Sigmoid colon (tissue), 7 donors: ENCODE data around the gene CRADD. TPM values are rescaled to one million over a fixed set of nuclear protein-coding genes. Genes with fewer than 3 reads are reported as not detected.
"Not testable (repeated sequence)": the region's sequence is repeated elsewhere in the genome, so short reads cannot be mapped to it uniquely, and the experiment has no call there.

Source experiments
- DNase-seq: peaks from one replicate; pipeline ENCODE4 v3.0.0-alpha.2; 2019
- H3K27ac ChIP-seq, 4 donors: fragments of 200-600 bp; sonication (generic); one replicate each; pipeline ENCODE4 v1.5.1; 2016 to 2019; ENCODE audit warnings: mild to moderate bottlenecking in 1 of 4
- H3K27me3 ChIP-seq, 3 donors: fragments of 200-600 bp; sonication (generic); one replicate each; pipeline ENCODE4 v1.5.1; 2019; ENCODE audit warnings: mild to moderate bottlenecking in 1 of 3
- H3K36me3 ChIP-seq, 4 donors: fragments of 200-600 bp; sonication (generic); one replicate each; pipeline ENCODE4 v1.5.1; 2016 to 2019
- H3K4me1 ChIP-seq, 4 donors: fragments of 200-600 bp; sonication (generic); one replicate each; pipeline ENCODE4 v1.5.1; 2017 to 2019
- H3K4me3 ChIP-seq, 4 donors: fragments of 200-600 bp; sonication (generic); one replicate each; pipeline ENCODE4 v1.5.1; 2017 to 2019; ENCODE audit warnings: mild to moderate bottlenecking in 2 of 4, moderate library complexity in 1 of 4
- H3K9me3 ChIP-seq, 4 donors: fragments of 200-600 bp in 3 of 4; sonication (generic) in 3 of 4; one replicate each; pipeline versions ENCODE4 v1.5.1 to v1.6.1; 2013 to 2019
- CTCF ChIP-seq, 4 experiments: fragments of 450-650 bp in 3 of 4; fragments of 200-600 bp in 1 of 4; IDR thresholded peaks; one replicate each; pipeline ENCODE4 v1.5.1; 2016 to 2019; ENCODE audit warnings: antibody characterized with exemption in 4 of 4, mild to moderate bottlenecking in 3 of 4, moderate library complexity in 2 of 4
- EP300 ChIP-seq, 4 donors: sonication (generic); formaldehyde crosslinking; IDR thresholded peaks; one replicate each; pipeline ENCODE4 v1.6.1; 2017; ENCODE audit warnings: antibody characterized with exemption in 4 of 4
- POLR2A ChIP-seq, 2 donors: fragments of 450-650 bp; IDR thresholded peaks; one replicate each; pipeline ENCODE4 v1.6.1; 2016; ENCODE audit warnings: antibody characterized with exemption in 2 of 2, mild to moderate bottlenecking in 2 of 2, moderate library complexity in 2 of 2
- POLR2AphosphoS5 ChIP-seq, 4 donors: sonication (generic); formaldehyde crosslinking; IDR thresholded peaks; one replicate each; pipeline ENCODE4 v1.6.1; 2017; ENCODE audit warnings: antibody characterized with exemption in 4 of 4
- WGBS, 2 donors: extraction: QIAGEN DNeasy Blood & Tissue Kit; methylation state at CpG; one replicate each; pipeline ENCODE4 v1.1.7; 2013; 5-methylcytosine and 5-hydroxymethylcytosine counted together
- intact Hi-C: fragments of 100-400 bp; cut with DNase I; formaldehyde crosslinking; loops from one replicate; pipeline ENCODE4 v1.15.1; 2023
- polyA plus RNA-seq, 3 donors: library from polyadenylated mRNA; stranded (reverse); fragments of 200-250 nt; gene quantifications; one replicate each; pipeline ENCODE4 v1.2.3, GENCODE V29; 2013
- total RNA-seq, 4 donors: library from RNA; depleted of rRNA; stranded (reverse); fragments of >200 nt; gene quantifications; one replicate each; pipeline ENCODE4 v1.1.0, GENCODE V29; 2016
- donor health status: healthy with polysubstance abuse.
- donor health status: Bipolar disorder and iron deficiency.
- donor health status: healthy.

The CRADD gene
- total and polyA plus RNA-seq, 7 donors = 14.1 to 98.9 (median 43.7) TPM

DNA sequence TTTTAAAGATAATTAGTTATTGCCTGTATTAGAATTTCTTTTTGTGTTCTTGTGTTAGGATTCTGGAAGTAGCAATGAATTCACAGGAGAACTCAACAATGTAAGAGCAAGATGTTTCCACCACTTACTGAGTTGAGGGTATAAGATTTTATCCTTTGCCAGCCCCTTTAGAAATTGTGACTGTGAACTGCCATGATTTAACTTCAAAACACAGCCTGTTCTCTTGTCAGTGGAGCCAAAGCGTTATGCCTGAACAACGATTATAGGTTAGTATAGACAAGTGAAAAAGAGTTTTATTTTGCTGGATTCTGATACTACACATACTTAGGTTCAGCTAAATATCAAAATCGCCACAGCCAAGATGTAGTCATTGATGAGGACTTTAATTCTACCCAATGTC is 101.6 kb downstream of the CRADD start:
- TF ChIP-seq POLR2A (IDR thresholded peaks at IDR 0.05) = no peak
- no peak for TF ChIP-seq POLR2AphosphoS5 (IDR thresholded peaks at IDR 0.05)
- TF ChIP-seq CTCF (IDR thresholded peaks at IDR 0.05) = no peak
- TF ChIP-seq EP300 (IDR thresholded peaks at IDR 0.05) = no peak
- intact Hi-C loops = loop anchor here (5.0 kb wide), 2 partner anchors 36 to 114 kb away; no protein-coding TSS in a partner anchor
- Histone ChIP-seq H3K27ac (peak overlapping the region; percentile 79 to 89 (median 84)), H3K4me3 (no peak overlapping the region), H3K9me3 (no peaks in the 10 kb centered on the region), H3K27me3 (no peaks in the 10 kb centered on the region), H3K4me1 (peaks cover 0 to 81% (median 62%) of the 10 kb centered on the region in 4 donors), H3K36me3 (no peaks in the 10 kb centered on the region)
- WGBS, 2 donors = 88 to 97% methylated on average over 3 of the region's 3 CpGs
- no peak for DNase-seq

- Histone ChIP-seq H3K9me3 (no peaks in the 10 kb centered on the region), H3K27ac (peak overlapping the region; percentile 79 to 89 (median 84)), H3K4me1 (peaks cover 0 to 95% (median 75%) of the 10 kb centered on the region in 4 donors), H3K36me3 (no peaks in the 10 kb centered on the region), H3K4me3 (peak overlapping the region in 1 of 4 donors; percentile 2), H3K27me3 (no peaks in the 10 kb centered on the region)
- 82 to 86% methylated on average over 8 of the region's 8 CpGs for WGBS, 2 donors
- TF ChIP-seq CTCF (IDR thresholded peaks at IDR 0.05) (no peak), POLR2AphosphoS5 (IDR thresholded peaks at IDR 0.05) (peak; percentile 67 to 95 (median 88)), EP300 (IDR thresholded peaks at IDR 0.05) (peak in 3 of 4 donors; percentile 56 to 90 (median 84))
- DNase-seq = peak; percentile 65
- intact Hi-C loops = no loop called here
Measured at GRCh38 chr12:93780101-93780641, 103.0 kb downstream of the CRADD start.

DNA sequence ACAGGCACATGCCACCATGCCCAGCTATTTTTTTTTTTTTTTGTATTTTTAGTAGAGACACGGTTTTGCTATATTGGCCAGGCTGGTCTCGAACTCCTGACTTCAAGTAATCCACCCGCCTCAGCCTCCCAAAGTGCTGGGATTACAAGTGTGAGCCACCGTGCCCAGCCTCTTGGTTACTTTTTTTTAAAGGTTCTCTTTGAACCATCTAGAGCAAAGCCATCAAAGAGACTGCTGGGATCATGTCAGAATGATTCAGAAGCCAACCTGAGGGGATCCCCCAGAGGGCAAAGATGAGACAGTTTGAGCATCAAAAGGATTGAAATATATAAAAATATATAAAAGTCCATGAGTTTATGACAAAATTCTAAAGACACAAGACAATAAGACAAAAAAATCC is 103.7 kb downstream of the CRADD start:
- H3K27me3 ChIP-seq, intact Hi-C loops, DNase-seq, H3K9me3 ChIP-seq, H3K36me3 ChIP-seq, H3K4me3 ChIP-seq: not testable (repeated sequence)
- Histone ChIP-seq H3K4me1 (peaks cover 0 to 95% (median 82%) of the 10 kb centered on the region in 4 donors), H3K27ac (peak overlapping the region in 3 of 4 donors; percentile 79 to 89 (median 86))
- 88 to 95% methylated on average over 4 of the region's 4 CpGs for WGBS, 2 donors

- H3K36me3 ChIP-seq, H3K9me3 ChIP-seq, DNase-seq, H3K27me3 ChIP-seq, intact Hi-C loops, H3K4me3 ChIP-seq: not testable (repeated sequence)
- 94 to 98% methylated on average over 4 of the region's 4 CpGs for WGBS, 2 donors
- peak overlapping the region in 3 of 4 donors; percentile 77 to 89 (median 84) for H3K27ac ChIP-seq
- peaks cover 0 to 95% (median 80%) of the 10 kb centered on the region in 4 donors for H3K4me1 ChIP-seq
Measured at GRCh38 chr12:93781961-93782360, 104.8 kb downstream of the CRADD start.

DNA sequence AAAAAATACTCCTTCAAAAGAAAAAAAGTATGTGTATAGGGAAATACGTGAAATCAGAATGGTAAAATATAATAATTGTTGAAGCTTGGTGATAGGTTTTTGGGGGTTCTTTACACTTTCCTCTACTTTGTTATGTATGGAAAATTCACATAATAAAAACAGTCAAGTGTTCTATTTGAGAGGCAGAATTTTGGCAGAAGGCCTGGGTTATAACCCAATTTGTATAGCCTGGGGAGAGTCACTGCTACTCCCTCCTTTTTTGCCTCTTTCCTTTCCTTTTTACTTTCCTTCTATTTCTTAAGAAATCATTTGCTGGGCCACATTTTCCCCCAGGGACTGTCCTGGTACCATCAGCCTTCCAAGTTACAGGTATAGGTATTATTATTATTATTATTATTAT is 105.7 kb downstream of the CRADD start:
- peaks cover 0 to 94% (median 75%) of the 10 kb centered on the region in 4 donors for H3K4me1 ChIP-seq
- DNase-seq = no peak
- H3K36me3 ChIP-seq = no peaks in the 10 kb centered on the region
- TF ChIP-seq EP300 (IDR thresholded peaks at IDR 0.05) = no peak
- TF ChIP-seq CTCF (IDR thresholded peaks at IDR 0.05) = no peak
- TF ChIP-seq POLR2A (IDR thresholded peaks at IDR 0.05) = no peak
- no peak for TF ChIP-seq POLR2AphosphoS5 (IDR thresholded peaks at IDR 0.05)
- WGBS, 2 donors = 93 to 95% methylated on average over 1 of the region's 1 CpG
- no peaks in the 10 kb centered on the region for H3K27me3 ChIP-seq
- intact Hi-C loops = no loop called here
- no peak overlapping the region for H3K4me3 ChIP-seq
- H3K9me3 ChIP-seq = no peaks in the 10 kb centered on the region
- peak overlapping the region in 3 of 4 donors; percentile 77 to 89 (median 84) for H3K27ac ChIP-seq

DNA sequence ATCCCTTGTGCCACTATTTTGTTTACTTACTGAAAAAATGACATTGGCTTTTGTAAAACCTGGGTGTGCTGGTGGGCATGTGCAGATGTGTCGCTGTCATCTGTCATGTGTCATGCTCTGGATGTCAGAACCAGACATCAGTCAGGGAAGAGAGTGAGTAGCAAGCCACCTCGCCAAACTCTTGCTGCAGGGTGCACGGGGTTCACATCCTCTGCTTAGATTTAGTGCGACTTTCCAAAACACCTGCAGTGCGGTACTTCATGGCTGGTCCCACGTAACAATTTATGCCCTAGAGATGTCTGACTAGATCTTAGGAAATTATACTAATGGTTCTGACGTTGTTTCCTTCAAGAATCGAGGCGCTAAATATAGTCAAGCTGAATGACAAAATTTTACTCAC is 106.7 kb downstream of the CRADD start:
- H3K36me3 ChIP-seq = no peaks in the 10 kb centered on the region
- no peak for DNase-seq
- no peaks in the 10 kb centered on the region for H3K27me3 ChIP-seq
- 63 to 88% methylated on average over 9 of the region's 9 CpGs for WGBS, 2 donors
- intact Hi-C loops = loop anchor here (1.0 kb wide), 1 partner anchor 30 kb away; no protein-coding TSS in a partner anchor
- TF ChIP-seq CTCF (IDR thresholded peaks at IDR 0.05) (no peak), POLR2AphosphoS5 (IDR thresholded peaks at IDR 0.05) (peak in 2 of 4 donors; percentile 4 to 16), EP300 (IDR thresholded peaks at IDR 0.05) (no peak), POLR2A (IDR thresholded peaks at IDR 0.05) (no peak)
- no peak overlapping the region for H3K4me3 ChIP-seq
- peaks cover 0 to 84% (median 69%) of the 10 kb centered on the region in 4 donors for H3K4me1 ChIP-seq
- peak overlapping the region; percentile 72 to 89 (median 80) for H3K27ac ChIP-seq
- no peaks in the 10 kb centered on the region for H3K9me3 ChIP-seq
